HepG2 (cell line): ENCODE data around the gene AGER. TPM values are rescaled to one million over a fixed set of nuclear protein-coding genes. Genes with fewer than 3 reads are reported as not detected.

Experiments
- ATAC-seq: fragments of 200-7000 bp; cut with Tn5 transposase; 3 replicates; pipeline ENCODE4 v1.9.1; 2020; ENCODE audit warnings: mild to moderate bottlenecking, moderate library complexity
- BruUV-seq: library from RNA; stranded (reverse); fragments of 400-500 nt; replicated peaks from 2 replicates; lab custom pipeline; 2021; lab: Mats Ljungman, UMichigan
- CTCF ChIA-PET: fragments of 300-600 bp; formaldehyde crosslinking; extraction: SDS; loops from one replicate; lab custom pipeline; 2021; ENCODE audit warnings: low total read pairs, inconsistent platforms, low intra/inter-chr PET ratio; lab: Yijun Ruan, JAX
- POLR2A ChIA-PET: fragments of 350-600 bp; sonication (Branson Sonifier 250); formaldehyde crosslinking; loops from one replicate; lab custom pipeline; 2020; ENCODE audit warnings: antibody characterized with exemption, inconsistent platforms; lab: Yijun Ruan, JAX
- DNase-seq: peaks from one replicate; pipeline ENCODE4 v3.0.0-alpha.2; 2015; ENCODE audit warnings: low spot score
- FAIRE-seq: peaks from 3 replicates; lab custom pipeline; 2011; peaks lifted over from hg19 to GRCh38; lab: Jason Lieb, UNC
- H2AFZ ChIP-seq: one replicate; pipeline ENCODE4 v1.6.1; 2011; ENCODE audit warnings: low read length, inconsistent platforms
- H3K27ac ChIP-seq: fragments of 300-600 bp; 3 replicates; pipeline ENCODE4 v1.8.0; 2011; ENCODE audit warnings: mixed run types, mild to moderate bottlenecking, mixed read lengths, low read length, inconsistent platforms; ENCODE audit not compliant: insufficient read depth; ENCODE audit errors: extremely low read length
- H3K27me3 ChIP-seq, 2 experiments: fragments of 200-600 bp in 1 of 2; 2 replicates in 1 of 2; 3 replicates in 1 of 2; pipeline versions ENCODE4 v1.6.0 to v1.8.0; 2011; ENCODE audit warnings: low read length in 2 of 2, mild to moderate bottlenecking in 2 of 2, moderate library complexity in 2 of 2, inconsistent platforms in 1 of 2; ENCODE audit not compliant: insufficient read depth in 2 of 2, control insufficient read depth in 1 of 2
- H3K36me3 ChIP-seq, 2 experiments: fragments of 200-600 bp in 1 of 2; replicated peaks in 1 of 2; 2 replicates in 1 of 2; 3 replicates in 1 of 2; pipeline versions ENCODE4 v1.5.1 to v1.8.0; 2011; ENCODE audit warnings: low read length in 2 of 2, inconsistent platforms in 1 of 2; ENCODE audit not compliant: insufficient read depth in 2 of 2, control insufficient read depth in 1 of 2
- H3K4me1 ChIP-seq: 2 replicates; pipeline ENCODE4 v1.5.1; 2012; ENCODE audit warnings: low read length, inconsistent platforms; ENCODE audit not compliant: insufficient read depth
- H3K4me2 ChIP-seq: 2 replicates; pipeline ENCODE4 v1.6.0; 2011; ENCODE audit warnings: low read depth, low read length, inconsistent platforms
- H3K4me3 ChIP-seq, 3 experiments: fragments of 200-600 bp in 1 of 3; sonication (generic), shearing (Covaris generic) in 1 of 3; replicated peaks in 1 of 3; 2 replicates each; pipeline ENCODE4 v1.5.1; 2011 to 2016; ENCODE audit warnings: low read length in 3 of 3, inconsistent platforms in 2 of 3, low read depth in 2 of 3, mild to moderate bottlenecking in 2 of 3, control low read depth in 1 of 3, mixed read lengths in 1 of 3; ENCODE audit not compliant: insufficient read depth in 1 of 3
- H3K79me2 ChIP-seq: one replicate; pipeline ENCODE4 v1.6.1; 2011; ENCODE audit warnings: low read length, inconsistent platforms; ENCODE audit not compliant: insufficient read depth
- H3K9ac ChIP-seq: 2 replicates; pipeline ENCODE4 v1.6.0; 2011; ENCODE audit warnings: mild to moderate bottlenecking, low read depth, low read length, inconsistent platforms; ENCODE audit not compliant: insufficient read depth
- H3K9me3 ChIP-seq: 2 replicates; pipeline ENCODE4 v1.5.1; 2012; ENCODE audit warnings: mild to moderate bottlenecking, low read length
- H4K20me1 ChIP-seq: 2 replicates; pipeline ENCODE4 v1.6.0; 2011; ENCODE audit warnings: inconsistent platforms, mild to moderate bottlenecking, low read length, moderate library complexity; ENCODE audit not compliant: insufficient read depth
- CENPT ChIP-seq: sonication (generic); formaldehyde crosslinking; IDR thresholded peaks from 2 replicates; pipeline ENCODE4 v1.8.0; 2022; ENCODE audit warnings: low read depth, mild to moderate bottlenecking, moderate library complexity, missing genetic modification reagents
- JARID2 ChIP-seq: sonication (generic); formaldehyde crosslinking; IDR thresholded peaks from 2 replicates; pipeline ENCODE4 v1.8.1; 2023; ENCODE audit warnings: missing genetic modification reagents, inconsistent platforms; ENCODE audit not compliant: insufficient replicate concordance
- JUN ChIP-seq: sonication (generic); formaldehyde crosslinking; IDR thresholded peaks from 2 replicates; pipeline ENCODE4 v1.4.0; 2020; ENCODE audit warnings: mild to moderate bottlenecking, missing genetic modification reagents
- MAFF ChIP-seq: IDR thresholded peaks from 2 replicates; pipeline ENCODE4 v1.6.1; 2011; ENCODE audit warnings: low read depth, low read length, improper control_type of control experiment
- MAFK ChIP-seq, 2 experiments: IDR thresholded peaks in 1 of 2; conservative IDR thresholded peaks in 1 of 2; 2 replicates each; pipeline ENCODE4 v1.6.1; 2011; ENCODE audit warnings: improper control_type of control experiment in 2 of 2, low read length in 2 of 2
- WGBS: methylation state at CpG from one replicate; pipeline ENCODE4 v1.1.6; 2017; ENCODE audit warnings: low lambda C conversion rate; 5-methylcytosine and 5-hydroxymethylcytosine counted together
- in situ Hi-C: cut with HindIII; loops from 2 replicates; pipeline ENCODE4 v1.10.0; 2017; ENCODE audit warnings: low pct_unique_long_range_greater_than_20kb; ENCODE audit not compliant: extremely low pct_ligation_motif_present
- intact Hi-C: fragments of 100-400 bp; cut with micrococcal nuclease; formaldehyde crosslinking; loops from one replicate; pipeline ENCODE4 v1.10.0; 2022; ENCODE audit not compliant: unreplicated experiment
- polyA plus RNA-seq, 8 experiments: library from polyadenylated mRNA; depleted of rRNA in 3 of 8; stranded (reverse) in 7 of 8; unstranded in 1 of 8; fragments of >200 nt; fragmentation: Illumina TruSeq in 4 of 8; extraction: Trizol in 4 of 8; gene quantifications; 2 replicates each; pipeline versions ENCODE4 v1.2.1 to v1.2.3, GENCODE V29; 2011 to 2016; ENCODE audit warnings: low read depth in 4 of 8, missing spikeins in 1 of 8, mixed read lengths in 1 of 8; ENCODE audit not compliant: insufficient read depth in 1 of 8
- total RNA-seq, 5 experiments: library from RNA; depleted of rRNA; stranded (reverse); fragments of >200 nt; fragmentation: Illumina TruSeq; extraction: Trizol; gene quantifications; 2 replicates each; pipeline ENCODE4 v1.2.3, GENCODE V29; 2016; ENCODE audit warnings: low read depth in 1 of 5
- TF ChIP-seq, protein P1 (sequence below): sonication (generic); formaldehyde crosslinking; IDR thresholded peaks from 2 replicates; pipeline ENCODE4 v1.8.1; 2023; ENCODE audit warnings: mild to moderate bottlenecking, missing genetic modification reagents

AGER gene
- total and polyA plus RNA-seq, 2 of the 13 experiments (the other 11 are each of a cell fraction or from before 2014, with no cell fraction given) = 1.9 to 5.1 TPM

GRCh38 chr6:32156891-32157290, 27.2 kb downstream of the AGER start:
- BruUV-seq = no TSS peak
- Histone ChIP-seq H3K79me2 (peaks cover 17% of the 10 kb centered on the region), H3K4me3 (no peak overlapping the region), H3K27ac (no peak overlapping the region), H2AFZ (no peak overlapping the region), H3K9ac (no peak overlapping the region), H3K9me3 (no peaks in the 10 kb centered on the region), H3K4me2 (no peak overlapping the region), H3K36me3 (peaks cover 18 to 32% of the 10 kb centered on the region in 2 experiments), H4K20me1 (no peaks in the 10 kb centered on the region), H3K27me3 (no peaks in the 10 kb centered on the region; a peak in 1 of 5 replicates), H3K4me1 (peaks cover 28% of the 10 kb centered on the region)
- ATAC-seq (no peak), DNase-seq (no peak), FAIRE-seq (no peak)
- TF ChIP-seq MAFF (peak; percentile 79), JARID2 (no peak), MAFK (conservative IDR thresholded peaks at IDR 0.05 in 1 of 2, IDR thresholded peaks at IDR 0.05 in 1 of 2; ENCODE audit: low read length in 2 of 2) (peak; percentile 75 to 86), JUN (no peak), CENPT (CRISPR knock-in tag) (no peak)
- TF ChIP-seq, protein P1, sequence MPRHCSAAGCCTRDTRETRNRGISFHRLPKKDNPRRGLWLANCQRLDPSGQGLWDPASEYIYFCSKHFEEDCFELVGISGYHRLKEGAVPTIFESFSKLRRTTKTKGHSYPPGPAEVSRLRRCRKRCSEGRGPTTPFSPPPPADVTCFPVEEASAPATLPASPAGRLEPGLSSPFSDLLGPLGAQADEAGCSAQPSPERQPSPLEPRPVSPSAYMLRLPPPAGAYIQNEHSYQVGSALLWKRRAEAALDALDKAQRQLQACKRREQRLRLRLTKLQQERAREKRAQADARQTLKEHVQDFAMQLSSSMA (CRISPR knock-in tag) = no peak
- in situ Hi-C loops (no loop called here), intact Hi-C loops (no loop called here)
- POLR2A ChIA-PET = no interaction called here
- CTCF ChIA-PET = no interaction called here
- WGBS = 94% methylated on average over 9 of the region's 9 CpGs
